GM19463 (cell line): ENCODE measurements around the gene TMEM150B.
"Not testable (repeated sequence)": the region's sequence is repeated elsewhere in the genome, so short reads cannot be mapped to it uniquely, and the experiment has no call there.

ENCODE experiments used
- ATAC-seq: cut with Tn5 transposase; IDR thresholded peaks from one replicate; pipeline ENCODE4 v1.9.1; 2021; ENCODE audit warnings: mild to moderate bottlenecking, moderate library complexity; ENCODE audit not compliant: unreplicated experiment

TMEM150B gene

DNA sequence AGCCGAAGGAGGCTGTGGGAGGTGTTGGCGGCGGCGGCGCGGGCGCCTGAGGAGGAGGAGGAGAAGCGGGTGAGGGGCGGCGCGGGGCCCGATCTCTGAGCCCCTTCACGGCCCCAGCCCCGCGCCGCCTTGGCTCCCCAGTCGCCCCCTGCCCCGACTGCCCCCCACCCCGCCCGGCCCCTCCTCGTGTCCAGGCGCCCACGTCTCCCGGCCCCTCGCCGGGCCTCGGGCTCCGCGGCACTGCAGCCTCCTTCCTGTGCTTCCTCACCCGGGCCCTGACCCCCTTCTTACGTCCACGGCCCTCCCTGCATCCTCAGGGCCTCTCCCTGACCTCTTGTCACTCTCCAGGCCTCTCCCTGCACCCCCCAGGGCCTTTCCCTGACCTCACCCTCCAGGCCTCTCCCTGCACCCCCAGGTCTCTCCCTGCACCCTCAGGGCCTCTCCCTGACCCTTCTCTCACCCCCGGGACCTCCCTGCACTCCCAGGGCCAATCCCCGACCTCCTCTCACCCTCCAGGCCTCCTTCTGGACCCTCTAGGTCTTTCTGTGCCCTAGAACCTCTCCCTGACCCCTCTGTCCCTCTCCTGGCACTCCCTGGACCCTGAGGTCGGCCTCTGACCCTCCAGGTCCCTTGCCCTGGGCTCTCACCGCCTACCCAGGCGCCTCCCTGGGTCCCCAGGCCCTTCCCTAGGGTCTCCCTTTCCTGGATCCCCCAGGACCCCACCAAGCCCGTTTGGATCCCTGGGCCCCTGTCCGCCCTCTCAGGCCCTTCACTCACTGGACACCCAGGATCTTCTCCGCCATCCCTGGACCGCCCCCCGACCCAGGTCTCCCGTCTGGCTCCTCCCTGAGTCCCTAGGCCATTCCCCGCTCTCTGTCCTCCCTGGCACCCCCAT lies 15.0 kb upstream of the TMEM150B start:
- no peak for ATAC-seq

GRCh38 chr19:55339105-55339888 lies 14.2 kb upstream of the TMEM150B start, which contains the start of gene KMT5C:
TSS of gene KMT5C (plus strand) at chr19:55339876. CDS start at chr19:55341937, 2,061 bp downstream.
- ATAC-seq: peak; percentile 76

GRCh38 chr19:55336101-55336500 lies 11.0 kb upstream of the TMEM150B start:
- no peak for ATAC-seq

- ATAC-seq: no peak
These were observed 8.7 kb upstream of the TMEM150B start for GRCh38 chr19:55333870-55334269.

DNA sequence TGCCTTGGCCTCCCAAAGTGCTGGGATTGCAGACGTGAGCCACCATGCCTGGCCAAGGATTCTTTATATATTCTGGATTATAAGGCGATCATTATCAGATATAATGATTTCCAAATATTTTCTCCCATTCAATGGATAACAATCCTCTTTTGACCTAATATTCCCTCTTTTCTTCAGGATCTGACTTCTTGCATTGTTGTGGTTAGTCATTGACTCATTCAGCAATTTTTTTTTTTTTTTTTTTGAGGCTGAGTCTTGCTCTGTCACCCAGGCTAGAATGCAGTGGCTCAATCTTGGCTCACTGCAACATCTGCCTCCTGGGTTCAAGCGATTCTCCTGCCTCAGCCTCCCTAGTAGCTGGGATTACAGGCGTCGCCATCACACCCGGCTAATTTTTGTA lies 4.7 kb upstream of the TMEM150B start:
- not testable (repeated sequence) for ATAC-seq

- ATAC-seq: not testable (repeated sequence)
These were observed 3.7 kb upstream of the TMEM150B start for GRCh38 chr19:55328774-55329318.

GRCh38 chr19:55324662-55325061 lies 479 bp downstream of the TMEM150B start:
- ATAC-seq: no peak

- no peak for ATAC-seq
These were observed 2.8 kb downstream of the TMEM150B start for GRCh38 chr19:55322204-55322885.

GRCh38 chr19:55321466-55322137 lies 3.5 kb downstream of the TMEM150B start:
- ATAC-seq: no peak

GRCh38 chr19:55320844-55321419 lies 4.2 kb downstream of the TMEM150B start:
- no peak for ATAC-seq

DNA sequence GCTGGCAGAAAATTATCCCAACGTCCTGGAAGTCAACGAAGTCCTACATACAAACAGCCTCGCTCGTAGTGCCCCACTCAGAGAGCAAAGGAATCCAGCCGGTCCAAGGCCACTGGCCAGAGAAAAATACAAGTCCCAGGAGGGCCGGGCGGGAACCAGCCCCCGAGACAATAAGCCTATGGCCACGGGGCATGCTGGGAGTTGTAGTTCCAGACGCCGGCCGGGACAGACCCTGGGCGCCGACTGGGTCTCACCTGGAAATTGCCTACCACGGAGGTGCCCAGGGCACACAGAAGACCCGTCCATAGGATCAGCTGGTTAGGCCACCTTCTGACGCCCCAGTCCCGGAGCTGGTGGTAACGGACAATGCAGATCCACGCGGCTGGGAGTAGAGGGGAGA lies 5.4 kb downstream of the TMEM150B start:
- ATAC-seq: no peak

DNA sequence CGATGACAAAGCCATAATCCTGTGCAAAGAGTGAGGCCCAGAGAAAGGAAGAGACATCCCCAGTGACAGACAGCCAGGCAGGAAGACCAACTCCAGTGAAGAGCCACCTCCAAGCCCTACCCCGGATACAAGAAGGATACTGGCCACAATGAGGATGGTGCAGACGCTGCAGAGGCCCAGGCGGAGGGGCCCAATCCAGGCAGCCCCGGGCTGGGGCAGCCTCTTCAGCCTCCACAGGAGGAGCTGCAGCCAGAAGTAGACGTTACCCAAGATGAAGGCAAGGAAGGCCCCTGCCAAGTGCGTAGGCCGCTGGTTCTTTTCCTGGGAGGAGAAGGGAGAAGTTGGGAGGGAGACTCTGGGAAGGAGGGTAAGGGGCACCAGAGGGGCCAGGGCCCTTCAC lies 8.5 kb downstream of the TMEM150B start:
- ATAC-seq: no peak

GRCh38 chr19:55315956-55316525 lies 9.1 kb downstream of the TMEM150B start:
- no peak for ATAC-seq

GRCh38 chr19:55314396-55314795 lies 10.7 kb downstream of the TMEM150B start:
- ATAC-seq: no peak

GRCh38 chr19:55312621-55313512 lies 12.3 kb downstream of the TMEM150B start:
- ATAC-seq: no peak

DNA sequence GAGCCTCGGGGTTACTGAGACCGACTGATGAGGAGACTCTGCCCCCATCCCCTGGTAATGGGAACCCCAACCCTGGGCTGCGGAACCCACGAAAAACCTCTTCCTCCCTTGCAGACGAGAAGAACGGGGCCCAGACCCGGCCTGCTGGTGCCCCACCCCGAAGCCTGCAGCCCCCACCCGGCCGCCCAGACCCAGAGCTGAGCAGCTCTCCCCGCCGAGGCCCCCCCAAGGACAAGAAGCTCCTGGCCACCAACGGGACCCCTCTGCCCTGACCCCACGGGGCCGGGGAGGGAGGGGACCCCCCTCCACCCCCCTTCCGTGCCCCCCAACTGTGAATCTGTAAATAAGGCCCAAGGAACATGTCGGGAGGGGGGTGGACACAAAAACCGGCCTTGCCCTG lies 13.3 kb downstream of the TMEM150B start:
- ATAC-seq: no peak

DNA sequence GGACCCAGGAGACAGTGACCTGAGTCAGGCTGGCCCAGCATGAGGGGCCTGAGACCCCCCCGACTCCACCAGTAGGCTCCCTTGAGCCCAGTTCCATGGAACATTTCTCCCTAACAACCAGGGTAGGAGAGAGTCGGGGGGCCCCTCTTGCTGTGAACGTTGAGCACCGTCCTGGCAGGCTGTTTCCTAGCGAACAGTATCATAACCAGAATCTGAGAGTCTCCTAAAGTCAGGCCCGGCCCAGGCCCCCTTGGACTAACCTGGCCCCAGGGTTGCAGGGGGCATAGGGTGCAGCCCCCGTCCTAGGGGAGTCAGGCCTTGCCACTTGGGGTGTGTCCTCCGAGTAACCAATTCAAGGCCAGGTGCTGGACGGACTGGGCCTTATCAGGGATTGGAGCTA lies 13.7 kb downstream of the TMEM150B start:
- no peak for ATAC-seq

- no peak for ATAC-seq
These were observed 14.6 kb downstream of the TMEM150B start for GRCh38 chr19:55310498-55310897.

GRCh38 chr19:55309448-55309847 lies 15.7 kb downstream of the TMEM150B start:
- ATAC-seq: no peak
